ENCODE measurements around the gene COBL. TPM values are rescaled to one million over a fixed set of nuclear protein-coding genes. Genes with fewer than 3 reads are reported as not detected.

COBL gene
- total and polyA plus RNA-seq, 2 of the 4 experiments (the other 2 are of a cell fraction): under 0.01 TPM; not detected in 1

DNA sequence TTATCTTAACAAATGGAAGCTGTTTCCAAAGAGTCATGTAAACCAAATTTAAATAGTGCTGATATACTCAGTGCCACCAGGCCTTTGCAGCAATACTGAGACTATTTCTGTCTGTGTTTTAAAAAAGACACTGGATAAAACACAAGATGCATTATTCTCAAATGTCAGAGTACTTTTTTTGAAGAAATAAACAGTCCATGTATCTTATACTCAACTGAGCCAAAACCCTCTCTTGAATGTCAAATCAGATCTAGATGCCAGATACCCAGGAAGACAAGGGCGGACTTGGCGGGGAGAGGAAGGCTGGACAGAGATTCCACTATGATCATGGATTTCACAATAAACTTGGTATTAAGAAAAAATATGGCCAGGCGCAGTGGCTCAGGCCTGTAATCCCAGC lies 127.6 kb downstream of the COBL start:
- Histone ChIP-seq H2AK5ac (ENCODE audit: low read depth, low read length) (no peak overlapping the region), H4K8ac (ENCODE audit: low read depth in 2 of 2, low read length in 2 of 2) (no peak overlapping the region), H3K79me1 (ENCODE audit: low read depth in 1 of 2, low read length in 2 of 2) (no peaks in the 10 kb centered on the region), H3K4me2 (ENCODE audit: low read depth, low read length) (no peak overlapping the region), H3K9ac (ENCODE audit: low read depth, low read length) (no peak overlapping the region), H2AK9ac (replicated peaks; ENCODE audit: low read depth, low read length, poor library complexity) (no peak overlapping the region), H3K36me3 (ENCODE audit: control insufficient read depth, insufficient read depth, low read length) (no peaks in the 10 kb centered on the region), H3K18ac (ENCODE audit: low read depth, low read length) (no peak overlapping the region), H3K56ac (ENCODE audit: extremely low read depth, insufficient read depth, low read length) (no peak overlapping the region), H2BK20ac (ENCODE audit: low read depth, low read length) (no peak overlapping the region), H4K20me1 (ENCODE audit: insufficient read depth, low read length) (no peaks in the 10 kb centered on the region), H3K4me3 (ENCODE audit: insufficient read depth, low read depth, low read length) (no peak overlapping the region), H3K23ac (ENCODE audit: low read depth, low read length) (no peak overlapping the region), H2BK5ac (ENCODE audit: low read depth, low read length, poor library complexity, severe bottlenecking) (no peak overlapping the region), H4K5ac (ENCODE audit: low read depth, low read length) (no peak overlapping the region), H3K4me1 (ENCODE audit: control insufficient read depth, insufficient read depth, low read length) (no peaks in the 10 kb centered on the region), H3K27me3 (ENCODE audit: control insufficient read depth, insufficient read depth, low read length) (no peaks in the 10 kb centered on the region), H3K9me3 (ENCODE audit: control insufficient read depth, insufficient read depth, low read length) (no peaks in the 10 kb centered on the region), H3K27ac (ENCODE audit: insufficient read depth, low read length) (no peak overlapping the region), H2AFZ (replicated peaks; ENCODE audit: low read length, poor library complexity) (no peak overlapping the region), H3K9me1 (ENCODE audit: insufficient read depth, low read length) (no peaks in the 10 kb centered on the region), H4K91ac (ENCODE audit: insufficient read depth, low read depth, low read length) (no peak overlapping the region), H3K14ac (replicated peaks; ENCODE audit: low read depth, low read length) (no peak overlapping the region), H3K4ac (ENCODE audit: low read depth, low read length) (no peak overlapping the region), H2BK15ac (ENCODE audit: low read depth, low read length) (no peak overlapping the region), H2BK120ac (ENCODE audit: low read depth, low read length) (no peak overlapping the region)
- no CpG with 5 or more reads among the region's 3 CpGs for WGBS, 2 experiments (ENCODE audit: extremely low coverage in 2 of 2, insufficient read length in 1 of 2)
- ChIA-PET POLR2A (ENCODE audit: unreplicated experiment) (no interaction called here), CTCF (no interaction called here)
- intact Hi-C loops (cut with micrococcal nuclease): no loop called here
- DNase-seq (no peak), ATAC-seq (ENCODE audit: low read depth) (no peak)
- dilution Hi-C loops (cut with HindIII; ENCODE audit: low sequenced_read_pairs, unreplicated experiment): no loop called here
- in situ Hi-C loops (cut with MboI; ENCODE audit: low sequenced_read_pairs): no loop called here
- no TSS peak for BruUV-seq (replicated peaks)
- TF ChIP-seq SMC3 (IDR thresholded peaks at IDR 0.05; ENCODE audit: low read depth, low read length): no peak
- TF ChIP-seq MAZ (IDR thresholded peaks at IDR 0.05; ENCODE audit: borderline replicate concordance, low read depth, low read length): no peak
- TF ChIP-seq RFX5 (IDR thresholded peaks at IDR 0.05; ENCODE audit: low read depth, low read length): no peak
- TF ChIP-seq CEBPB (IDR thresholded peaks at IDR 0.05; ENCODE audit: low read depth, low read length): no peak
- no peak for TF ChIP-seq POLR2A (IDR thresholded peaks at IDR 0.05; ENCODE audit: low read depth, low read length)
- no peak for TF ChIP-seq MAFK (IDR thresholded peaks at IDR 0.05; ENCODE audit: low read depth, low read length)
- no peak for TF ChIP-seq FOS (IDR thresholded peaks at IDR 0.05; ENCODE audit: low read depth, low read length)

Measured in IMR-90 (cell line).